Measurements from ENCODE around the gene PRKAG2. TPM values are rescaled to one million over a fixed set of nuclear protein-coding genes. Genes with fewer than 3 reads are reported as not detected.
A peak's percentile ranks its signal among the peaks of the same experiment; 100 is the strongest.

Gene PRKAG2
- total and polyA plus RNA-seq, 4 donors = 3.6 to 25.1 (median 16.8) TPM

GRCh38 chr7:151869109-151869428 is 7.8 kb downstream of the PRKAG2 start:
- 34% methylated on average over 6 of the region's 6 CpGs for WGBS
- Histone ChIP-seq H3K36me3 (ENCODE audit: control insufficient read depth in 4 of 4, insufficient read depth in 3 of 4, low read depth in 1 of 4, low read length in 3 of 4) (no peaks in the 10 kb centered on the region), H3K9me3 (ENCODE audit: control insufficient read depth in 4 of 4, low read length in 3 of 4) (no peaks in the 10 kb centered on the region), H3K9ac (ENCODE audit: low read depth in 1 of 2, low read length in 2 of 2) (peak overlapping the region; percentile 53 to 96), H3K27ac (ENCODE audit: low read depth in 1 of 2, low read length in 2 of 2) (peak overlapping the region; percentile 96 to 98), H3K4me1 (ENCODE audit: control insufficient read depth in 4 of 4, insufficient read depth in 4 of 4, low read length in 3 of 4) (peaks cover 43 to 89% (median 77%) of the 10 kb centered on the region in 4 donors), H3K27me3 (ENCODE audit: control insufficient read depth in 4 of 4, insufficient read depth in 4 of 4, low read length in 3 of 4) (no peaks in the 10 kb centered on the region), H3K4me3 (ENCODE audit: low read depth in 1 of 3, low read length in 3 of 3) (peak overlapping the region in 2 of 3 donors; percentile 1 to 12)
- TF ChIP-seq TAF1 (conservative IDR thresholded peaks at IDR 0.05) (no peak), FOXA2 (IDR thresholded peaks at IDR 0.05) (no peak), ZBTB33 (IDR thresholded peaks at IDR 0.05) (no peak)
- DNase-seq (ENCODE audit: low spot score) = no peak

GRCh38 chr7:151868396-151869108 is 8.4 kb downstream of the PRKAG2 start:
- no peaks in the 10 kb centered on the region for H3K27me3 ChIP-seq (ENCODE audit: control insufficient read depth in 4 of 4, insufficient read depth in 4 of 4, low read length in 3 of 4)
- H3K9me3 ChIP-seq (ENCODE audit: control insufficient read depth in 4 of 4, low read length in 3 of 4) = no peaks in the 10 kb centered on the region
- TF ChIP-seq HNF4A (conservative IDR thresholded peaks at IDR 0.05) = peak; percentile 72 to 77
- TF ChIP-seq GABPA (IDR thresholded peaks at IDR 0.05 in 1 of 2, conservative IDR thresholded peaks at IDR 0.05 in 1 of 2) = no peak
- peak in 1 of 2 donors; percentile 27 for TF ChIP-seq JUND (IDR thresholded peaks at IDR 0.05)
- no peak for TF ChIP-seq FOXA1 (IDR thresholded peaks at IDR 0.05)
- no peak for TF ChIP-seq EGR1 (IDR thresholded peaks at IDR 0.05; ENCODE audit: low read depth in 2 of 2)
- TF ChIP-seq REST (IDR thresholded peaks at IDR 0.05) = peak; percentile 15
- TF ChIP-seq CTCF (IDR thresholded peaks at IDR 0.05; ENCODE audit: low read depth, low read length, missing input control) = no peak
- TF ChIP-seq ATF3 (IDR thresholded peaks at IDR 0.05) = no peak
- TF ChIP-seq YY1 (IDR thresholded peaks at IDR 0.05) = peak; percentile 61
- peak; percentile 2 to 18 for TF ChIP-seq RAD21 (IDR thresholded peaks at IDR 0.05)
- TF ChIP-seq MAX (IDR thresholded peaks at IDR 0.05) = peak; percentile 46
- peak; percentile 23 for TF ChIP-seq ZBTB33 (IDR thresholded peaks at IDR 0.05)
- no peak for TF ChIP-seq HNF4G (IDR thresholded peaks at IDR 0.05)
- peak; percentile 40 for TF ChIP-seq SP1 (IDR thresholded peaks at IDR 0.05)
- TF ChIP-seq NR2F2 (IDR thresholded peaks at IDR 0.05) = no peak
- peak; percentile 24 for TF ChIP-seq FOXA2 (IDR thresholded peaks at IDR 0.05)
- peak; percentile 27 to 55 for TF ChIP-seq RXRA (IDR thresholded peaks at IDR 0.05)
- peak; percentile 45 for TF ChIP-seq TAF1 (conservative IDR thresholded peaks at IDR 0.05)
- peak overlapping the region; percentile 96 to 98 for H3K27ac ChIP-seq (ENCODE audit: low read depth in 1 of 2, low read length in 2 of 2)
- peak overlapping the region in 1 of 3 donors; percentile 14 for H3K4me3 ChIP-seq (ENCODE audit: low read depth in 1 of 3, low read length in 3 of 3)
- H3K9ac ChIP-seq (ENCODE audit: low read depth in 1 of 2, low read length in 2 of 2) = peak overlapping the region; percentile 70 to 96
- H3K4me1 ChIP-seq (ENCODE audit: control insufficient read depth in 4 of 4, insufficient read depth in 4 of 4, low read length in 3 of 4) = peaks cover 44 to 93% (median 81%) of the 10 kb centered on the region in 4 donors
- WGBS = 23% methylated on average over 23 of the region's 23 CpGs
- DNase-seq (ENCODE audit: low spot score) = no peak
- no peaks in the 10 kb centered on the region for H3K36me3 ChIP-seq (ENCODE audit: control insufficient read depth in 4 of 4, insufficient read depth in 3 of 4, low read depth in 1 of 4, low read length in 3 of 4)
